ENCODE results near the gene MXD4. TPM values are rescaled to one million over a fixed set of nuclear protein-coding genes. Genes with fewer than 3 reads are reported as not detected.

The MXD4 gene
- total RNA-seq, 1 experiment from 2014 or later, result 20.4 TPM

GRCh38 chr4:2241410-2242353 is 20.2 kb downstream of the MXD4 start, which contains the start of the genes HAUS3 and POLN (continued):
- peak; percentile 71; the same call in 1 of the 2 replicates for TF ChIP-seq SP1 (CRISPR knock-in tag; conservative IDR thresholded peaks at IDR 0.05)
- 0 out of 2 replicates have a peak, but pooled peaks have one; percentile 70 for TF ChIP-seq MYBL2 (CRISPR knock-in tag; IDR thresholded peaks at IDR 0.05)
- TF ChIP-seq, protein P1, sequence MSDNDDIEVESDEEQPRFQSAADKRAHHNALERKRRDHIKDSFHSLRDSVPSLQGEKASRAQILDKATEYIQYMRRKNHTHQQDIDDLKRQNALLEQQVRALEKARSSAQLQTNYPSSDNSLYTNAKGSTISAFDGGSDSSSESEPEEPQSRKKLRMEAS (CRISPR knock-in tag; IDR thresholded peaks at IDR 0.05), result peak; percentile 88
- TF ChIP-seq, protein P2, sequence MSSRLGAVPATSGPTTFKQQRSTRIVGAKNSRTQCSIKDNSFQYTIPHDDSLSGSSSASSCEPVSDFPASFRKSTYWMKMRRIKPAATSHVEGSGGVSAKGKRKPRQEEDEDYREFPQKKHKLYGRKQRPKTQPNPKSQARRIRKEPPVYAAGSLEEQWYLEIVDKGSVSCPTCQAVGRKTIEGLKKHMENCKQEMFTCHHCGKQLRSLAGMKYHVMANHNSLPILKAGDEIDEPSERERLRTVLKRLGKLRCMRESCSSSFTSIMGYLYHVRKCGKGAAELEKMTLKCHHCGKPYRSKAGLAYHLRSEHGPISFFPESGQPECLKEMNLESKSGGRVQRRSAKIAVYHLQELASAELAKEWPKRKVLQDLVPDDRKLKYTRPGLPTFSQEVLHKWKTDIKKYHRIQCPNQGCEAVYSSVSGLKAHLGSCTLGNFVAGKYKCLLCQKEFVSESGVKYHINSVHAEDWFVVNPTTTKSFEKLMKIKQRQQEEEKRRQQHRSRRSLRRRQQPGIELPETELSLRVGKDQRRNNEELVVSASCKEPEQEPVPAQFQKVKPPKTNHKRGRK (CRISPR knock-in tag; IDR thresholded peaks at IDR 0.05; ENCODE audit: borderline replicate concordance), result no peak
- TF ChIP-seq RELA (CRISPR knock-in tag; IDR thresholded peaks at IDR 0.05; ENCODE audit: borderline replicate concordance), result no peak
- TF ChIP-seq IRF1 (CRISPR knock-in tag; IDR thresholded peaks at IDR 0.05), result no peak
- no peak for TF ChIP-seq FOXK1 (CRISPR knock-in tag; IDR thresholded peaks at IDR 0.05)
- TF ChIP-seq ZBTB21 (CRISPR knock-in tag; IDR thresholded peaks at IDR 0.05; ENCODE audit: borderline replicate concordance), result no peak
- TF ChIP-seq E2F5 (CRISPR knock-in tag; IDR thresholded peaks at IDR 0.05), result peak; percentile 83; the same call in 1 of the 2 replicates
- peak; percentile 48; the same call in 1 of the 2 replicates for TF ChIP-seq FOXP1 (CRISPR knock-in tag; IDR thresholded peaks at IDR 0.05; ENCODE audit: borderline replicate concordance)
- TF ChIP-seq ZNF423 (CRISPR knock-in tag; IDR thresholded peaks at IDR 0.05), result no peak
- TF ChIP-seq ZNF232 (CRISPR knock-in tag; IDR thresholded peaks at IDR 0.05), result 0 out of 2 replicates have a peak, but pooled peaks have one; percentile 35

- H3K27ac Mint-ChIP-seq, result 0 out of 2 replicates have a peak overlapping the region, but pooled peaks have one; percentile 35
- H3K9me3 Mint-ChIP-seq, result peaks cover 23% of the 10 kb centered on the region
- peak overlapping the region; percentile 82 for H3K4me3 Mint-ChIP-seq
- DNase-seq (ENCODE audit: low spot score), result no peak
- CTCF ChIA-PET, result interaction anchor here (0.9 to 2.9 kb wide), 5 partner anchors 20 to 201 kb away, joined by 3 to 32 read pairs (median 5); partner anchors contain the start of gene CFAP99
- POLR2A ChIA-PET, result interaction anchor here (0.6 to 1.4 kb wide), 3 partner anchors 21 to 205 kb away, joined by 3 to 6 read pairs (median 5); partner anchors contain the start of gene MXD4
- peaks cover 13% of the 10 kb centered on the region for H3K27me3 Mint-ChIP-seq (ENCODE audit: low read depth)
- peaks cover 23% of the 10 kb centered on the region for H3K36me3 Mint-ChIP-seq
- no peak for ATAC-seq
- peaks cover 31% of the 10 kb centered on the region for H3K4me1 Mint-ChIP-seq
- TF ChIP-seq, protein P3, sequence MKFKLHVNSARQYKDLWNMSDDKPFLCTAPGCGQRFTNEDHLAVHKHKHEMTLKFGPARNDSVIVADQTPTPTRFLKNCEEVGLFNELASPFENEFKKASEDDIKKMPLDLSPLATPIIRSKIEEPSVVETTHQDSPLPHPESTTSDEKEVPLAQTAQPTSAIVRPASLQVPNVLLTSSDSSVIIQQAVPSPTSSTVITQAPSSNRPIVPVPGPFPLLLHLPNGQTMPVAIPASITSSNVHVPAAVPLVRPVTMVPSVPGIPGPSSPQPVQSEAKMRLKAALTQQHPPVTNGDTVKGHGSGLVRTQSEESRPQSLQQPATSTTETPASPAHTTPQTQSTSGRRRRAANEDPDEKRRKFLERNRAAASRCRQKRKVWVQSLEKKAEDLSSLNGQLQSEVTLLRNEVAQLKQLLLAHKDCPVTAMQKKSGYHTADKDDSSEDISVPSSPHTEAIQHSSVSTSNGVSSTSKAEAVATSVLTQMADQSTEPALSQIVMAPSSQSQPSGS (CRISPR knock-in tag; IDR thresholded peaks at IDR 0.05; ENCODE audit: borderline replicate concordance, low read depth), result no peak
- TF ChIP-seq, protein P4, sequence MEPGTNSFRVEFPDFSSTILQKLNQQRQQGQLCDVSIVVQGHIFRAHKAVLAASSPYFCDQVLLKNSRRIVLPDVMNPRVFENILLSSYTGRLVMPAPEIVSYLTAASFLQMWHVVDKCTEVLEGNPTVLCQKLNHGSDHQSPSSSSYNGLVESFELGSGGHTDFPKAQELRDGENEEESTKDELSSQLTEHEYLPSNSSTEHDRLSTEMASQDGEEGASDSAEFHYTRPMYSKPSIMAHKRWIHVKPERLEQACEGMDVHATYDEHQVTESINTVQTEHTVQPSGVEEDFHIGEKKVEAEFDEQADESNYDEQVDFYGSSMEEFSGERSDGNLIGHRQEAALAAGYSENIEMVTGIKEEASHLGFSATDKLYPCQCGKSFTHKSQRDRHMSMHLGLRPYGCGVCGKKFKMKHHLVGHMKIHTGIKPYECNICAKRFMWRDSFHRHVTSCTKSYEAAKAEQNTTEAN (CRISPR knock-in tag; IDR thresholded peaks at IDR 0.05), result no peak
- TF ChIP-seq NR3C1 (CRISPR knock-in tag; conservative IDR thresholded peaks at IDR 0.05; ENCODE audit: low read depth) (no peak), PRRX2 (CRISPR knock-in tag; IDR thresholded peaks at IDR 0.05) (no peak), ESRRA (CRISPR knock-in tag; IDR thresholded peaks at IDR 0.05; ENCODE audit: borderline replicate concordance) (no peak), AR (CRISPR knock-in tag; IDR thresholded peaks at IDR 0.05) (no peak), TEAD1 (CRISPR knock-in tag; IDR thresholded peaks at IDR 0.05) (no peak), FOXP4 (CRISPR knock-in tag; IDR thresholded peaks at IDR 0.05) (no peak)
- TF ChIP-seq, protein P5, sequence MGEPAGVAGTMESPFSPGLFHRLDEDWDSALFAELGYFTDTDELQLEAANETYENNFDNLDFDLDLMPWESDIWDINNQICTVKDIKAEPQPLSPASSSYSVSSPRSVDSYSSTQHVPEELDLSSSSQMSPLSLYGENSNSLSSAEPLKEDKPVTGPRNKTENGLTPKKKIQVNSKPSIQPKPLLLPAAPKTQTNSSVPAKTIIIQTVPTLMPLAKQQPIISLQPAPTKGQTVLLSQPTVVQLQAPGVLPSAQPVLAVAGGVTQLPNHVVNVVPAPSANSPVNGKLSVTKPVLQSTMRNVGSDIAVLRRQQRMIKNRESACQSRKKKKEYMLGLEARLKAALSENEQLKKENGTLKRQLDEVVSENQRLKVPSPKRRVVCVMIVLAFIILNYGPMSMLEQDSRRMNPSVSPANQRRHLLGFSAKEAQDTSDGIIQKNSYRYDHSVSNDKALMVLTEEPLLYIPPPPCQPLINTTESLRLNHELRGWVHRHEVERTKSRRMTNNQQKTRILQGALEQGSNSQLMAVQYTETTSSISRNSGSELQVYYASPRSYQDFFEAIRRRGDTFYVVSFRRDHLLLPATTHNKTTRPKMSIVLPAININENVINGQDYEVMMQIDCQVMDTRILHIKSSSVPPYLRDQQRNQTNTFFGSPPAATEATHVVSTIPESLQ (CRISPR knock-in tag; IDR thresholded peaks at IDR 0.05), result no peak
These were observed 20.9 kb downstream of the MXD4 start for GRCh38 chr4:2241003-2241402.

Data from WTC11 (cell line).